Measurements from ENCODE around the gene RSPO1.

- TF ChIP-seq REST (IDR thresholded peaks at IDR 0.05; ENCODE audit: insufficient read depth in 1 of 2, low read depth in 2 of 2, low read length in 1 of 2), result no peak
- TF ChIP-seq, protein P1, sequence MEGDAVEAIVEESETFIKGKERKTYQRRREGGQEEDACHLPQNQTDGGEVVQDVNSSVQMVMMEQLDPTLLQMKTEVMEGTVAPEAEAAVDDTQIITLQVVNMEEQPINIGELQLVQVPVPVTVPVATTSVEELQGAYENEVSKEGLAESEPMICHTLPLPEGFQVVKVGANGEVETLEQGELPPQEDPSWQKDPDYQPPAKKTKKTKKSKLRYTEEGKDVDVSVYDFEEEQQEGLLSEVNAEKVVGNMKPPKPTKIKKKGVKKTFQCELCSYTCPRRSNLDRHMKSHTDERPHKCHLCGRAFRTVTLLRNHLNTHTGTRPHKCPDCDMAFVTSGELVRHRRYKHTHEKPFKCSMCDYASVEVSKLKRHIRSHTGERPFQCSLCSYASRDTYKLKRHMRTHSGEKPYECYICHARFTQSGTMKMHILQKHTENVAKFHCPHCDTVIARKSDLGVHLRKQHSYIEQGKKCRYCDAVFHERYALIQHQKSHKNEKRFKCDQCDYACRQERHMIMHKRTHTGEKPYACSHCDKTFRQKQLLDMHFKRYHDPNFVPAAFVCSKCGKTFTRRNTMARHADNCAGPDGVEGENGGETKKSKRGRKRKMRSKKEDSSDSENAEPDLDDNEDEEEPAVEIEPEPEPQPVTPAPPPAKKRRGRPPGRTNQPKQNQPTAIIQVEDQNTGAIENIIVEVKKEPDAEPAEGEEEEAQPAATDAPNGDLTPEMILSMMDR (IDR thresholded peaks at IDR 0.05), result no peak
- TF ChIP-seq POLR2AphosphoS5 (IDR thresholded peaks at IDR 0.05; ENCODE audit: low read depth, low read length), result no peak
- no peak for TF ChIP-seq SIN3A (IDR thresholded peaks at IDR 0.05; ENCODE audit: borderline replicate concordance, insufficient read depth, low read depth, low read length)
Observed at GRCh38 chr1:37652976-37653375, 18.3 kb upstream of the RSPO1 start.

All from Panc1 (cell line).